ENCODE results near the gene SHC3. TPM values are rescaled to one million over a fixed set of nuclear protein-coding genes. Genes with fewer than 3 reads are reported as not detected.

SHC3 gene
- total and polyA plus RNA-seq, 12 donors, result 5.6 to 56.7 (median 20.9) TPM

DNA sequence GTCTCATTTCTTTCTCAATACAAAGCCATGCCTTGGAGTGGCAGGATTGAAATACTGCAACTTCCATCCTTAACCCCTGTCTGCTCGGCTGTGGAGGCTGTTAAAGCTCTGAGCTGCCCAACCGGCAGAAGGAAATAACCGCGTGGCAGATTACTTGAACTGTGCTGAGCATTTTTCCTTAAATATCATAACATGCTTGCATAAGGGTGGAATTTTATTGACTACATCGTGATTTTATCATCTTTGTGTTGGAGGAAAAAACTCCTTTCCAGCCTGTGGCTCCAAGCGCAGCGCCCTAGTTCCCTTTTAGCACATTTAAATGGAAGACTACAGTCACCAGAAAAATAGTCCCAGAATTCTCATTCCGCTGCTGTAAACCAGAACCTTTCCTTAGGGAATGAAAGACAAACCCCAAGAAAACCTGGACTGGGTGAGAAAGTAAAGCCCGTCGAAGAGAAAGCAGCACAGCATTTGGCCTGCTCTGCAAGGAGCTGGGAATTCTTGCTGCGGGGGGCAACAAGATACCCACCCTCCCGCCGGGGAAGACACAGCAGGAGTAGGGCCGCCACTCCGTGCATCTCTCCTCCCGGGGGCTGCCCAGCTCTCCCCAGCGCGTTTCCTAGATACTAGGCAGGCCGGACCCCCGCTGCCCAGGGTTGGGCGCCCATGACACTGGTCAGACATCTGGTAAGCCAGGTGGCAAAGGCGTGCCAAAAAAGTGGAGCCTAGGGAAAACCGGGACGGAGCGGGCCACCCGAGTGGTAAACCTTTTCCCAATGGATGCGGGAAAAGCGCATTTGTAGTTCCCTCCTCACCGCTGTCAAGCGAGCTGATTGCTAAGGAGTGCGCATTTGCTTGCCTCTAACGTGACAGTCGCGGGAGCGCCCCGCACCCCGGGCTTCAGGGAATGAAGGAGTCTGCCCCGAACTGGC lies 1.3 kb downstream of the SHC3 start:
- Histone ChIP-seq H3K4me3 (peak overlapping the region in 2 of 4 donors; percentile 57 to 71), H3K27me3 (no peaks in the 10 kb centered on the region), H3K27ac (peak overlapping the region; percentile 0 to 87 (median 74)), H3K9me3 (replicated peaks in 1 of 3) (no peaks in the 10 kb centered on the region), H3K4me1 (replicated peaks in 1 of 2) (peaks cover 13 to 39% of the 10 kb centered on the region in 2 donors), H3K36me3 (replicated peaks in 1 of 2) (no peaks in the 10 kb centered on the region)
- 5 to 10% (median 6%) methylated on average over 9 to 38 of the region's 38 CpGs for WGBS, 4 donors
- intact Hi-C loops (cut with DNase I), result no loop called here
- TF ChIP-seq, protein P1, sequence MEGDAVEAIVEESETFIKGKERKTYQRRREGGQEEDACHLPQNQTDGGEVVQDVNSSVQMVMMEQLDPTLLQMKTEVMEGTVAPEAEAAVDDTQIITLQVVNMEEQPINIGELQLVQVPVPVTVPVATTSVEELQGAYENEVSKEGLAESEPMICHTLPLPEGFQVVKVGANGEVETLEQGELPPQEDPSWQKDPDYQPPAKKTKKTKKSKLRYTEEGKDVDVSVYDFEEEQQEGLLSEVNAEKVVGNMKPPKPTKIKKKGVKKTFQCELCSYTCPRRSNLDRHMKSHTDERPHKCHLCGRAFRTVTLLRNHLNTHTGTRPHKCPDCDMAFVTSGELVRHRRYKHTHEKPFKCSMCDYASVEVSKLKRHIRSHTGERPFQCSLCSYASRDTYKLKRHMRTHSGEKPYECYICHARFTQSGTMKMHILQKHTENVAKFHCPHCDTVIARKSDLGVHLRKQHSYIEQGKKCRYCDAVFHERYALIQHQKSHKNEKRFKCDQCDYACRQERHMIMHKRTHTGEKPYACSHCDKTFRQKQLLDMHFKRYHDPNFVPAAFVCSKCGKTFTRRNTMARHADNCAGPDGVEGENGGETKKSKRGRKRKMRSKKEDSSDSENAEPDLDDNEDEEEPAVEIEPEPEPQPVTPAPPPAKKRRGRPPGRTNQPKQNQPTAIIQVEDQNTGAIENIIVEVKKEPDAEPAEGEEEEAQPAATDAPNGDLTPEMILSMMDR (IDR thresholded peaks at IDR 0.05), result no peak
- TF ChIP-seq POLR2A (IDR thresholded peaks at IDR 0.05), result peak in 1 of 2 donors; percentile 45
- DNase-seq, result peak in 5 of 7 donors; percentile 51 to 67 (median 56)

DNA sequence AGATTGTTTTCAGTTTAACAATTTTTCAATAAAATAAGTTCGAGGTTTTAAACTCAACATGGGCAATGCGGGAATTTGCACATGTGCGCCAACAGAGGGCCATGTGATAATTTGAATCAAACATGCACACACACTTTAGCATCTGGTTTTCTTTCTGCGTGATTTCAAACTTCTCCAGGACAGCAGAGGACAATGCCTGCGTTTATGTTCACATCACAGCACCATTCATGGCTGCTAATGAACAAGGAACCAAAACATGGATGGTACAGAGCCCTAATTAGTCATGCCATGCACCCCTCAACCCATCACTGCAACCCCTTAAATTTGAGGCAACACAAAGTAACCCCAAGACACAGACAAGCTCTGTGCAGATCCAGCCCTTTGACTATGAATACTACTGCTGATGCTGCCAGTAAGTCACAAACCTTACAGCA lies 2.8 kb downstream of the SHC3 start:
- Histone ChIP-seq H3K4me3 (peak overlapping the region in 1 of 4 donors; percentile 57), H3K27ac (peak overlapping the region in 4 of 5 donors; percentile 24 to 75 (median 68)), H3K36me3 (replicated peaks in 1 of 2) (no peaks in the 10 kb centered on the region), H3K27me3 (no peaks in the 10 kb centered on the region), H3K4me1 (replicated peaks in 1 of 2) (peaks cover 27 to 49% of the 10 kb centered on the region in 2 donors), H3K9me3 (replicated peaks in 1 of 3) (no peaks in the 10 kb centered on the region)
- peak in 1 of 2 donors; percentile 57 for TF ChIP-seq POLR2A (IDR thresholded peaks at IDR 0.05)
- TF ChIP-seq, protein P1 (IDR thresholded peaks at IDR 0.05), result no peak
- no peak for DNase-seq
- WGBS, 4 donors, result 34 to 77% (median 50%) methylated on average over 5 of the region's 5 CpGs
- intact Hi-C loops (cut with DNase I), result no loop called here

DNA sequence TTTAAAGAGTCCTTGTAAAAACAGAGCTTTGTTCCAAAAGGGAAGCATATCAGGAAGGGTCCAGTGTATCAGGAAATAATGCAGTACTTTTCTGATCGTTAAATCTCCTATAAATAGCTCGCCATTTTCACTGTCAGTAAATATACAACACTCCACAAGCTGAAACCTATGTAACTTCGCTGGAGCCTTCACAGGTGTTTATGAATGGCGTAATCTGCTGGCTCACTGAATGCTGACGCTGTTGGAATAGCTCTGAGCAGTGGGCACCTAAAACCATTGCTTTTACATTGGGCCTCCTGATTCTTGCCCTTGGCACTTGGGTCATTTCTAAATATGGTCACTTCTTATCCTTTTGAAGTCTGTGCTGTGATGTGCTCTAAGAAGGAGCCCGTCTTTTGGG lies 4.3 kb downstream of the SHC3 start:
- intact Hi-C loops (cut with DNase I), result no loop called here
- no peak for TF ChIP-seq POLR2A (IDR thresholded peaks at IDR 0.05)
- TF ChIP-seq, protein P1 (IDR thresholded peaks at IDR 0.05), result no peak
- no peaks in the 10 kb centered on the region for H3K27me3 ChIP-seq

DNA sequence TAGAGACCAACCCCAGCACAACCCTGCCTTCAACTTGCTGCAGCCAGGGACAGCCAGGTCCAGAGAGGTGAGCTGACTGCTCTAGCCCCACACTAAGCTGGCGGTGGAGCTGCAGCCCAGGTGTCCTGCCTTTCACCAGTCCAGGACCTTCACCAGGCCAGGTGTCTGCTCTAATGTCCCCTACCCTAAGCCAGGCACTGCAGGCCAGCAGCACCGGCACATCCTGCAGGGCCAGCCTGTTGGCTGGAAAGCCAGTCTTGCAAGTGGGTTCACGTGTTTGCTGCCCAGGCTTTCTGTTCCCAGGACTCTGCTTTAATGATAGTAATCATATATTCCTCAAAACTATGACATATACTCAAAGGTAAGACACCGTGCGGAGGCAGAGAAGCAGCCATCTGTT lies 5.5 kb downstream of the SHC3 start:
- Histone ChIP-seq H3K27ac (peak overlapping the region in 2 of 5 donors; percentile 12 to 69), H3K27me3 (no peaks in the 10 kb centered on the region), H3K4me3 (no peak overlapping the region), H3K9me3 (replicated peaks in 1 of 3) (no peaks in the 10 kb centered on the region), H3K36me3 (replicated peaks in 1 of 2) (no peaks in the 10 kb centered on the region), H3K4me1 (replicated peaks in 1 of 2) (peaks cover 29 to 30% of the 10 kb centered on the region in 2 donors)
- no peak for DNase-seq
- WGBS, 4 donors, result 85 to 92% (median 91%) methylated on average over 4 to 5 of the region's 5 CpGs
- TF ChIP-seq POLR2A (IDR thresholded peaks at IDR 0.05), result no peak
- TF ChIP-seq, protein P1 (IDR thresholded peaks at IDR 0.05), result no peak
- intact Hi-C loops (cut with DNase I), result no loop called here

More for the DNA sequence above, 4.3 kb downstream of the SHC3 start:
- peak overlapping the region in 3 of 5 donors; percentile 32 to 74 (median 59) for H3K27ac ChIP-seq
- no peaks in the 10 kb centered on the region for H3K36me3 ChIP-seq (replicated peaks in 1 of 2)
- DNase-seq, result no peak
- H3K9me3 ChIP-seq (replicated peaks in 1 of 3), result no peaks in the 10 kb centered on the region
- peak overlapping the region in 1 of 4 donors; percentile 25 for H3K4me3 ChIP-seq
- 42 to 52% (median 47%) methylated on average over 6 of the region's 6 CpGs for WGBS, 4 donors
- H3K4me1 ChIP-seq (replicated peaks in 1 of 2), result peaks cover 30 to 40% of the 10 kb centered on the region in 2 donors
